Neuronal stem cell (in vitro differentiated cells): Measurements from ENCODE around the gene BICRA.

Experiments used
- DNase-seq: peaks from one replicate; pipeline ENCODE4 v3.0.0-alpha.2; 2013; ENCODE audit warnings: low spot score
- H2AFZ ChIP-seq: one replicate; pipeline ENCODE4 v1.6.1; 2013; ENCODE audit warnings: mild to moderate bottlenecking, low read length, inconsistent platforms
- H2AK5ac ChIP-seq: 2 replicates; pipeline ENCODE4 v1.6.1; 2013; ENCODE audit warnings: low read depth, mild to moderate bottlenecking, inconsistent platforms, low read length, moderate library complexity, mixed read lengths
- H2BK120ac ChIP-seq: 2 replicates; pipeline ENCODE4 v1.6.1; 2013; ENCODE audit warnings: low read depth, mild to moderate bottlenecking, inconsistent platforms, low read length, moderate library complexity, mixed read lengths
- H2BK12ac ChIP-seq: one replicate; pipeline ENCODE4 v1.6.1; 2013; ENCODE audit warnings: low read length, inconsistent platforms
- H2BK15ac ChIP-seq: 2 replicates; pipeline ENCODE4 v1.6.1; 2013; ENCODE audit warnings: mild to moderate bottlenecking, low read length, inconsistent platforms, mixed read lengths
- H2BK5ac ChIP-seq: one replicate; pipeline ENCODE4 v1.6.1; 2013; ENCODE audit warnings: inconsistent platforms, mild to moderate bottlenecking, low read length, moderate library complexity
- H3K14ac ChIP-seq: one replicate; pipeline ENCODE4 v1.6.1; 2013; ENCODE audit warnings: low read length, inconsistent platforms
- H3K18ac ChIP-seq: 2 replicates; pipeline ENCODE4 v1.6.1; 2013; ENCODE audit warnings: low read length, inconsistent platforms
- H3K23ac ChIP-seq: 2 replicates; pipeline ENCODE4 v1.6.1; 2013; ENCODE audit warnings: low read depth, mild to moderate bottlenecking, mixed read lengths, low read length, inconsistent platforms; ENCODE audit not compliant: poor library complexity
- H3K27ac ChIP-seq: replicated peaks from 3 replicates; pipeline ENCODE4 v1.5.1; 2013; ENCODE audit warnings: low read length, inconsistent platforms
- H3K27me3 ChIP-seq, 3 experiments: 2 replicates each; pipeline ENCODE4 v1.6.1; 2013; ENCODE audit warnings: low read length in 3 of 3, mild to moderate bottlenecking in 2 of 3, inconsistent platforms in 1 of 3, low read depth in 1 of 3, mixed read lengths in 1 of 3, moderate library complexity in 1 of 3; ENCODE audit not compliant: control insufficient read depth in 3 of 3, insufficient read depth in 3 of 3
- H3K36me3 ChIP-seq, 2 donors: replicated peaks in 1 of 2; 2 replicates each; pipeline ENCODE4 v1.6.1; 2013; ENCODE audit warnings: low read length in 2 of 2; ENCODE audit not compliant: control insufficient read depth in 2 of 2, insufficient read depth in 2 of 2
- H3K4ac ChIP-seq: 2 replicates; pipeline ENCODE4 v1.6.1; 2013; ENCODE audit warnings: inconsistent platforms, mild to moderate bottlenecking, low read length, moderate library complexity
- H3K4me1 ChIP-seq, 2 donors: 1 replicate in 1 of 2; 2 replicates in 1 of 2; pipeline ENCODE4 v1.6.1; 2013; ENCODE audit warnings: low read length in 2 of 2, low read depth in 1 of 2; ENCODE audit not compliant: control insufficient read depth in 2 of 2, insufficient read depth in 1 of 2
- H3K4me2 ChIP-seq: one replicate; pipeline ENCODE4 v1.6.1; 2013; ENCODE audit warnings: mild to moderate bottlenecking, low read length, inconsistent platforms; ENCODE audit not compliant: insufficient read depth, poor library complexity, severe bottlenecking
- H3K4me3 ChIP-seq, 2 donors: 2 replicates each; pipeline ENCODE4 v1.5.1; 2013; ENCODE audit warnings: low read length in 2 of 2, mild to moderate bottlenecking in 2 of 2, inconsistent platforms in 1 of 2, moderate library complexity in 1 of 2
- H3K79me1 ChIP-seq: one replicate; pipeline ENCODE4 v1.6.1; 2013; ENCODE audit warnings: low read depth, mild to moderate bottlenecking, inconsistent platforms, low read length, moderate library complexity
- H3K9ac ChIP-seq: one replicate; pipeline ENCODE4 v1.6.1; 2013; ENCODE audit warnings: mild to moderate bottlenecking, low read depth, low read length, inconsistent platforms; ENCODE audit not compliant: poor library complexity
- H3K9me3 ChIP-seq, 2 donors: replicated peaks in 1 of 2; 2 replicates each; pipeline versions ENCODE3 to v1.6.1; 2013; ENCODE audit warnings: low read length in 2 of 2, mild to moderate bottlenecking in 2 of 2, inconsistent platforms in 1 of 2, low read depth in 1 of 2, mixed read lengths in 1 of 2, moderate library complexity in 1 of 2; ENCODE audit not compliant: control insufficient read depth in 2 of 2, insufficient read depth in 1 of 2
- H4K8ac ChIP-seq: one replicate; pipeline ENCODE4 v1.6.1; 2013; ENCODE audit warnings: low read depth, mild to moderate bottlenecking, inconsistent platforms, low read length, moderate library complexity
- H4K91ac ChIP-seq: one replicate; pipeline ENCODE4 v1.6.1; 2013; ENCODE audit warnings: low read length, low read depth, mild to moderate bottlenecking, inconsistent platforms; ENCODE audit not compliant: poor library complexity
- WGBS, 2 donors: extraction: QIAGEN DNeasy Blood & Tissue Kit; methylation state at CpG; one replicate each; pipeline ENCODE4 v1.1.7; 2013; ENCODE audit warnings: missing lambda C conversion rate in 2 of 2, mixed read lengths in 1 of 2; ENCODE audit not compliant: insufficient read length in 2 of 2, insufficient replicate concordance in 1 of 2; ENCODE audit errors: extremely low coverage in 2 of 2; 5-methylcytosine and 5-hydroxymethylcytosine counted together

Gene BICRA

GRCh38 chr19:47641891-47642485, 33.1 kb downstream of the BICRA start:
- no CpG with 5 or more reads among the region's 5 CpGs for WGBS, 2 donors
- H3K27ac ChIP-seq = no peak overlapping the region
- H2AFZ ChIP-seq = no peak overlapping the region
- no peak overlapping the region for H3K4ac ChIP-seq
- no peak overlapping the region for H2BK15ac ChIP-seq
- no peak overlapping the region for H3K9ac ChIP-seq
- H3K23ac ChIP-seq = no peak overlapping the region
- peaks cover 0 to 8% of the 10 kb centered on the region in 2 donors for H3K4me1 ChIP-seq
- no peak overlapping the region for H3K4me2 ChIP-seq
- H3K27me3 ChIP-seq = no peaks in the 10 kb centered on the region
- no peak overlapping the region for H2BK5ac ChIP-seq
- no peak overlapping the region for H4K8ac ChIP-seq
- peaks cover 8 to 14% of the 10 kb centered on the region in 2 donors for H3K36me3 ChIP-seq
- no peak for DNase-seq
- H2BK120ac ChIP-seq = no peak overlapping the region
- no peak overlapping the region for H3K4me3 ChIP-seq
- no peak overlapping the region for H2BK12ac ChIP-seq
- no peak overlapping the region for H3K18ac ChIP-seq
- no peak overlapping the region for H2AK5ac ChIP-seq
- peaks cover 10% of the 10 kb centered on the region for H3K79me1 ChIP-seq
- H3K9me3 ChIP-seq = peaks cover 3 to 6% of the 10 kb centered on the region in 2 donors
- no peak overlapping the region for H3K14ac ChIP-seq
- H4K91ac ChIP-seq = no peak overlapping the region

GRCh38 chr19:47643281-47643680, 34.3 kb downstream of the BICRA start:
- H2BK15ac ChIP-seq = no peak overlapping the region
- no peak overlapping the region for H3K4me3 ChIP-seq
- H3K9ac ChIP-seq = no peak overlapping the region
- no peak overlapping the region for H3K27ac ChIP-seq
- no peak overlapping the region for H2BK5ac ChIP-seq
- H3K27me3 ChIP-seq = no peaks in the 10 kb centered on the region
- H3K79me1 ChIP-seq = peaks cover 18% of the 10 kb centered on the region
- no peak overlapping the region for H3K4me2 ChIP-seq
- no peak overlapping the region for H3K23ac ChIP-seq
- H3K14ac ChIP-seq = no peak overlapping the region
- no peak overlapping the region for H2BK120ac ChIP-seq
- H3K4ac ChIP-seq = no peak overlapping the region
- WGBS, 2 donors = no CpG with 5 or more reads among the region's 5 CpGs
- no peak overlapping the region for H4K8ac ChIP-seq
- no peak for DNase-seq
- no peak overlapping the region for H2AK5ac ChIP-seq
- no peak overlapping the region for H2AFZ ChIP-seq
- H3K9me3 ChIP-seq = peaks cover 3 to 10% of the 10 kb centered on the region in 2 donors
- no peak overlapping the region for H3K18ac ChIP-seq
- peaks cover 3 to 8% of the 10 kb centered on the region in 2 donors for H3K4me1 ChIP-seq
- H3K36me3 ChIP-seq = peaks cover 8 to 20% of the 10 kb centered on the region in 2 donors
- no peak overlapping the region for H2BK12ac ChIP-seq
- H4K91ac ChIP-seq = no peak overlapping the region

GRCh38 chr19:47644199-47644598, 35.3 kb downstream of the BICRA start:
- peaks cover 3 to 13% of the 10 kb centered on the region in 2 donors for H3K9me3 ChIP-seq
- H3K18ac ChIP-seq = no peak overlapping the region
- H2AK5ac ChIP-seq = no peak overlapping the region
- H2BK5ac ChIP-seq = no peak overlapping the region
- no peak overlapping the region for H2BK12ac ChIP-seq
- no peak overlapping the region for H3K4me3 ChIP-seq
- H3K9ac ChIP-seq = no peak overlapping the region
- no peak overlapping the region for H3K14ac ChIP-seq
- H3K4me2 ChIP-seq = no peak overlapping the region
- WGBS, 2 donors = no CpG with 5 or more reads among the region's 1 CpG
- no peak overlapping the region for H2BK15ac ChIP-seq
- no peak overlapping the region for H3K27ac ChIP-seq
- H3K4me1 ChIP-seq = peaks cover 3 to 8% of the 10 kb centered on the region in 2 donors
- no peak overlapping the region for H2BK120ac ChIP-seq
- no peak overlapping the region for H4K8ac ChIP-seq
- H3K79me1 ChIP-seq = peaks cover 18% of the 10 kb centered on the region
- H2AFZ ChIP-seq = no peak overlapping the region
- no peak overlapping the region for H4K91ac ChIP-seq
- no peak overlapping the region for H3K4ac ChIP-seq
- peaks cover 8 to 22% of the 10 kb centered on the region in 2 donors for H3K36me3 ChIP-seq
- H3K23ac ChIP-seq = no peak overlapping the region
- H3K27me3 ChIP-seq = no peaks in the 10 kb centered on the region
- no peak for DNase-seq

GRCh38 chr19:47644743-47645482, 36.0 kb downstream of the BICRA start:
- peaks cover 16% of the 10 kb centered on the region for H3K79me1 ChIP-seq
- H3K23ac ChIP-seq = no peak overlapping the region
- no peak overlapping the region for H3K14ac ChIP-seq
- H3K27me3 ChIP-seq = no peaks in the 10 kb centered on the region
- peaks cover 8 to 21% of the 10 kb centered on the region in 2 donors for H3K36me3 ChIP-seq
- WGBS, 2 donors = no CpG with 5 or more reads among the region's 18 CpGs
- no peak overlapping the region for H4K91ac ChIP-seq
- H2AFZ ChIP-seq = no peak overlapping the region
- H3K4ac ChIP-seq = no peak overlapping the region
- no peak overlapping the region for H2BK120ac ChIP-seq
- H3K4me3 ChIP-seq = no peak overlapping the region
- H3K4me2 ChIP-seq = no peak overlapping the region
- no peak overlapping the region for H2BK15ac ChIP-seq
- no peak overlapping the region for H4K8ac ChIP-seq
- H3K9me3 ChIP-seq = peaks cover 5 to 20% of the 10 kb centered on the region in 2 donors
- no peak overlapping the region for H3K27ac ChIP-seq
- no peak for DNase-seq
- H2AK5ac ChIP-seq = no peak overlapping the region
- no peak overlapping the region for H3K9ac ChIP-seq
- H2BK12ac ChIP-seq = no peak overlapping the region
- peaks cover 3 to 8% of the 10 kb centered on the region in 2 donors for H3K4me1 ChIP-seq
- no peak overlapping the region for H2BK5ac ChIP-seq
- no peak overlapping the region for H3K18ac ChIP-seq
